GM12892 (cell line): ENCODE data around the gene CD96.
"Not testable (repeated sequence)": the region's sequence is repeated elsewhere in the genome, so short reads cannot be mapped to it uniquely, and the experiment has no call there.

Experiments
- POLR2A ChIP-seq: IDR thresholded peaks from 2 replicates; pipeline ENCODE4 v1.6.1; 2011; ENCODE audit warnings: low read depth, low read length, control low read depth
- POLR2AphosphoS5 ChIP-seq: IDR thresholded peaks from 2 replicates; pipeline ENCODE4 v1.6.1; 2011; ENCODE audit warnings: low read depth, low read length, control low read depth
- TAF1 ChIP-seq: IDR thresholded peaks from 2 replicates; pipeline ENCODE4 v1.6.1; 2011; ENCODE audit warnings: low read depth, mild to moderate bottlenecking, control low read depth, low read length, borderline replicate concordance

DNA sequence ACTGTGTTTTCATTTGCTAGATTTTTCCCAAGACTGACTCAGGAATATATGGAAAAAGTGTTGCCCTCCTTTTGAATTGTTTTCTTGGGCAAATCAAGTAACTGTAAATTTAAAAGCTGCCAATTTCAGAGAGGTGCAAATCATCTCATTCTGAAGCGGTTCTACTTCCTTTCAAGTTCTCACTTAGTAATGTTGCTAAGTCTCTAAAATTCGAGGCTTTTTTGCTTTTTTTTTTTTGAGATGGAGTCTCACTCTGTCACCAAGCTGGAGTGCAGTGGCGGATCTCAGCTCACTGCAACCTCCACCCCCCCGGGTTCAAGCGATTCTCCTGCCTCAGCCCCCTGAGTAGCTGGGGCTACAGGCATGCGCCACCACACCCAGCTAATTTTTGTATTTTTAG lies 130.5 kb downstream of the CD96 start:
- not testable (repeated sequence) for TF ChIP-seq TAF1, POLR2A, POLR2AphosphoS5
